ENCODE measurements around the gene VEPH1. TPM values are rescaled to one million over a fixed set of nuclear protein-coding genes. Genes with fewer than 3 reads are reported as not detected.

VEPH1 gene
- polyA plus RNA-seq, 1 of the 3 experiments (the other 2 are of a cell fraction) = 6.0 TPM

GRCh38 chr3:157469561-157470294 lies 33.5 kb downstream of the VEPH1 start (continued):
- TF ChIP-seq REST (IDR thresholded peaks at IDR 0.05; ENCODE audit: low read depth, low read length) (no peak), RCOR1 (IDR thresholded peaks at IDR 0.05; ENCODE audit: low read length) (no peak)

DNA sequence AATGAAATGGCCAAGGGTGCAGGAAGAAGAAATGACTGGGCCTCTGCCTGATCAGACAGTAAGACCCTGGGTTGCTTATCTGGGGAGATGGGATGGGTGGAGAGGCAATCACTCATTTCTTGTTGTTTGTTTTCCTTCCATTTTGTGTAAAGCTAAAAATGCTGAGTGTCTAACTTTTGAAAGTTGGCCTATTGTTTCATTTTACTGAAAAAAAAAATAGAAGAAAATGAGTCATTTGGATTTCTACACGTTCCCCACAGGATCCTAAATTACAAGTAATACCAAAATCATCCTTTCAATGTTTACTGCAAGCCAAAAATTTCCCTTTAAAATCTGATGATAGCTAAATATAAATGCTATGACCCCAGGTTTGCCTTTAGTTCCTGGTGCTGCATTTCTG lies 36.0 kb downstream of the VEPH1 start:
- Histone ChIP-seq H3K4me1 (ENCODE audit: control insufficient read depth in 1 of 2, insufficient read depth in 2 of 2, low read depth in 1 of 2, low read length in 1 of 2) (peaks cover 0 to 14% of the 10 kb centered on the region in 2 experiments; a peak in 2 of 4 replicates), H3K9ac (no peak overlapping the region), H3K27ac (ENCODE audit: low read depth in 2 of 2, low read length in 1 of 2) (peak overlapping the region in 1 of 2 experiments; percentile 36; a peak in 2 of 4 replicates), H3K9me3 (no peaks in the 10 kb centered on the region), H4K20me1 (ENCODE audit: insufficient read depth) (no peaks in the 10 kb centered on the region), H3K9me2 (no peaks in the 10 kb centered on the region), H3F3A (replicated peaks; ENCODE audit: insufficient read depth) (no peaks in the 10 kb centered on the region), H3K4me3 (ENCODE audit: low read depth in 2 of 2, low read length in 1 of 2) (no peak overlapping the region), H3K79me2 (ENCODE audit: insufficient read depth) (no peaks in the 10 kb centered on the region), H3K27me3 (ENCODE audit: insufficient read depth) (no peaks in the 10 kb centered on the region), H3K4me2 (no peak overlapping the region), H3K36me3 (replicated peaks in 1 of 2; ENCODE audit: control insufficient read depth in 1 of 2, insufficient read depth in 2 of 2, low read length in 1 of 2) (peaks cover 0 to 10% of the 10 kb centered on the region in 2 experiments), H2AFZ (ENCODE audit: low read depth) (no peak overlapping the region)
- CTCF ChIA-PET = no interaction called here
- TF ChIP-seq PBX3 (IDR thresholded peaks at IDR 0.05) = no peak
- TF ChIP-seq REST (IDR thresholded peaks at IDR 0.05; ENCODE audit: low read depth, low read length) = no peak
- peak; percentile 12; the same call in 1 of the 2 replicates for TF ChIP-seq FOSL2 (IDR thresholded peaks at IDR 0.05; ENCODE audit: borderline replicate concordance, low read depth)
- no peak for TF ChIP-seq EP300 (IDR thresholded peaks at IDR 0.05; ENCODE audit: borderline replicate concordance in 1 of 2, low read depth in 1 of 2, low read length in 1 of 2)
- no peak for DNase-seq
- WGBS (ENCODE audit: low lambda C conversion rate) = 38% methylated on average over 1 of the region's 1 CpG
- POLR2A ChIA-PET = no interaction called here

All from SK-N-SH (cell line).